Calu3 (cell line): ENCODE measurements around the gene CACNA2D3. TPM values are rescaled to one million over a fixed set of nuclear protein-coding genes. Genes with fewer than 3 reads are reported as not detected.

Experiments used
- BruUV-seq: library from RNA; stranded (reverse); fragments of 400-500 nt; replicated peaks from 2 replicates; lab custom pipeline; 2021; lab: Mats Ljungman, UMichigan
- CTCF ChIA-PET: fragments of 300-600 bp; sonication (Branson Sonifier 250); formaldehyde crosslinking; loops from one replicate; lab custom pipeline; 2022; ENCODE audit warnings: antibody characterized with exemption; lab: Charles Lee
- DNase-seq: peaks from one replicate; pipeline ENCODE4 v3.0.0; 2022
- H3K27ac Mint-ChIP-seq: one replicate; pipeline ENCODE4 v1.8.0; 2022; ENCODE audit warnings: mixed read lengths; ENCODE audit not compliant: unreplicated experiment
- H3K27me3 Mint-ChIP-seq: one replicate; pipeline ENCODE4 v1.8.0; 2022; ENCODE audit warnings: mixed read lengths; ENCODE audit not compliant: unreplicated experiment
- H3K36me3 Mint-ChIP-seq: one replicate; pipeline ENCODE4 v1.8.0; 2022; ENCODE audit warnings: mild to moderate bottlenecking, moderate library complexity, mixed read lengths; ENCODE audit not compliant: insufficient read depth, unreplicated experiment
- H3K4me1 Mint-ChIP-seq: one replicate; pipeline ENCODE4 v1.8.0; 2022; ENCODE audit warnings: mild to moderate bottlenecking, low read depth, mixed read lengths; ENCODE audit not compliant: unreplicated experiment
- H3K4me3 Mint-ChIP-seq: one replicate; pipeline ENCODE4 v1.8.0; 2022; ENCODE audit warnings: mild to moderate bottlenecking, low read depth, moderate library complexity, mixed read lengths; ENCODE audit not compliant: unreplicated experiment
- H3K9me3 Mint-ChIP-seq: one replicate; pipeline ENCODE4 v1.8.0; 2022; ENCODE audit warnings: low read depth, mixed read lengths; ENCODE audit not compliant: unreplicated experiment
- CTCF ChIP-seq: fragments of 200-600 bp; IDR thresholded peaks from one replicate; pipeline ENCODE4 v1.8.0; 2022; ENCODE audit warnings: antibody characterized with exemption; ENCODE audit not compliant: unreplicated experiment
- intact Hi-C: fragments of 100-400 bp; cut with micrococcal nuclease; formaldehyde crosslinking; loops from one replicate; pipeline ENCODE4 v1.10.0; 2022; ENCODE audit not compliant: unreplicated experiment
- total RNA-seq: library from RNA; stranded (reverse); gene quantifications from 2 replicates; pipeline ENCODE4 v1.2.3, GENCODE V29; 2022

The CACNA2D3 gene
- total RNA-seq, 1 experiment from 2014 or later, result not detected

GRCh38 chr3:54541369-54541768 lies 419.0 kb downstream of the CACNA2D3 start:
- no peaks in the 10 kb centered on the region for H3K27me3 Mint-ChIP-seq
- BruUV-seq, result no TSS peak
- no peaks in the 10 kb centered on the region for H3K36me3 Mint-ChIP-seq
- no peak for DNase-seq
- H3K27ac Mint-ChIP-seq, result no peak overlapping the region
- intact Hi-C loops, result no loop called here
- no peak overlapping the region for H3K4me3 Mint-ChIP-seq
- peaks cover 8% of the 10 kb centered on the region for H3K9me3 Mint-ChIP-seq
- CTCF ChIA-PET, result no interaction called here
- no peak for TF ChIP-seq CTCF
- no peaks in the 10 kb centered on the region for H3K4me1 Mint-ChIP-seq

DNA sequence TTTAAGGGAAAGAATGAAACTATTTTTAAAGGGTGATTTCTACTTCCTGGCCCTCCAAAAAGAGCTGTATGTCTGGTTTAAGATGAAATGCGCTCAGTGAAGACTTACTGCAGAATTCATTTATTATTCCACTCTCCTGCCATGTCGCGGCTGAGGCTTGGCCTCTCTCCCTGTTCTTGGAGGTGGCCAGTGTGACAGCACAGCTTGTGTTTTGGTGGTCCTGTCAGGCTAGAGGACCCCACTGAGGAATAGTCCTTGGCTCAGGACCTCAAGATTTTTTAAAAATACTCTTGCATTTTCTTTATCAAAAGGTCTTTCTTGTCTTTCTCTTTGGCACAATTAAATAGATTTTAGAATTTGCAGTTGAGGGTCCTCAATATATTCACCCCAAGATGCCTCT lies 421.1 kb downstream of the CACNA2D3 start:
- H3K27me3 Mint-ChIP-seq, result no peaks in the 10 kb centered on the region
- CTCF ChIA-PET, result no interaction called here
- no peak overlapping the region for H3K27ac Mint-ChIP-seq
- H3K4me1 Mint-ChIP-seq, result no peaks in the 10 kb centered on the region
- peaks cover 8% of the 10 kb centered on the region for H3K9me3 Mint-ChIP-seq
- no peak overlapping the region for H3K4me3 Mint-ChIP-seq
- intact Hi-C loops, result no loop called here
- no peak for DNase-seq
- H3K36me3 Mint-ChIP-seq, result no peaks in the 10 kb centered on the region
- no peak for TF ChIP-seq CTCF
- BruUV-seq, result no TSS peak

GRCh38 chr3:54547051-54547450 lies 424.7 kb downstream of the CACNA2D3 start:
- H3K4me3 Mint-ChIP-seq, result no peak overlapping the region
- no peaks in the 10 kb centered on the region for H3K36me3 Mint-ChIP-seq
- no peaks in the 10 kb centered on the region for H3K27me3 Mint-ChIP-seq
- H3K4me1 Mint-ChIP-seq, result no peaks in the 10 kb centered on the region
- no peak overlapping the region for H3K27ac Mint-ChIP-seq
- intact Hi-C loops, result no loop called here
- no peak for TF ChIP-seq CTCF
- CTCF ChIA-PET, result interaction anchor here (0.7 kb wide), 1 partner anchor 556 kb away, joined by 4 read pairs; no protein-coding TSS in a partner anchor
- H3K9me3 Mint-ChIP-seq, result peaks cover 5% of the 10 kb centered on the region
- no TSS peak for BruUV-seq
- DNase-seq, result no peak

GRCh38 chr3:54547846-54548245 lies 425.5 kb downstream of the CACNA2D3 start:
- peaks cover 5% of the 10 kb centered on the region for H3K9me3 Mint-ChIP-seq
- no TSS peak for BruUV-seq
- CTCF ChIA-PET, result interaction anchor here (0.6 kb wide), 1 partner anchor 486 kb away, joined by 3 read pairs; no protein-coding TSS in a partner anchor
- H3K4me3 Mint-ChIP-seq, result no peak overlapping the region
- DNase-seq, result no peak
- no peak for TF ChIP-seq CTCF
- intact Hi-C loops, result no loop called here
- H3K4me1 Mint-ChIP-seq, result no peaks in the 10 kb centered on the region
- no peaks in the 10 kb centered on the region for H3K27me3 Mint-ChIP-seq
- H3K27ac Mint-ChIP-seq, result no peak overlapping the region
- H3K36me3 Mint-ChIP-seq, result no peaks in the 10 kb centered on the region
